HL-60 (cell line): Measurements from ENCODE around the gene POLD2.

Experiments
- DNase-seq, 2 experiments: peaks; one replicate each; pipeline ENCODE4 v3.0.0-alpha.2; 2010 to 2020; ENCODE audit warnings: low read depth in 1 of 2, low spot score in 1 of 2
- H3K27ac ChIP-seq: fragments of 250-450 bp; sonication (Bioruptor Pico); replicated peaks from 2 replicates; pipeline ENCODE4 v1.5.1; 2020; ENCODE audit warnings: mild to moderate bottlenecking, moderate library complexity
- H3K27me3 ChIP-seq: fragments of 250-450 bp; sonication (Bioruptor Pico); 2 replicates; pipeline ENCODE4 v1.5.1; 2021; ENCODE audit warnings: mild to moderate bottlenecking, moderate library complexity; ENCODE audit not compliant: insufficient read depth, poor library complexity, severe bottlenecking
- H3K4me3 ChIP-seq: replicated peaks from 2 replicates; pipeline ENCODE4 v1.5.1; 2011; ENCODE audit warnings: mild to moderate bottlenecking, control low read depth, low read length; ENCODE audit not compliant: insufficient read depth
- CTCF ChIP-seq: IDR thresholded peaks from one replicate; pipeline ENCODE4 v1.5.1; 2011; ENCODE audit warnings: low read length, control low read depth, inconsistent platforms; ENCODE audit not compliant: insufficient read depth
- GABPA ChIP-seq: IDR thresholded peaks from 2 replicates; pipeline ENCODE4 v1.6.1; 2012; ENCODE audit warnings: low read depth
- POLR2AphosphoS5 ChIP-seq: IDR thresholded peaks from 2 replicates; pipeline ENCODE4 v1.6.1; 2012; ENCODE audit warnings: low read depth
- REST ChIP-seq: IDR thresholded peaks from 2 replicates; pipeline ENCODE4 v1.6.1; 2012; ENCODE audit warnings: low read depth; ENCODE audit not compliant: insufficient replicate concordance
- SPI1 ChIP-seq: IDR thresholded peaks from 2 replicates; pipeline ENCODE4 v1.6.1; 2012; ENCODE audit warnings: low read depth, mild to moderate bottlenecking, borderline replicate concordance

POLD2 gene

GRCh38 chr7:44076101-44076895, 47.0 kb downstream of the POLD2 start:
- Histone ChIP-seq H3K4me3 (no peak overlapping the region), H3K27me3 (no peaks in the 10 kb centered on the region), H3K27ac (no peak overlapping the region)
- DNase-seq, result no peak
- TF ChIP-seq REST, result no peak
- no peak for TF ChIP-seq GABPA
- no peak for TF ChIP-seq SPI1
- no peak for TF ChIP-seq CTCF
- no peak for TF ChIP-seq POLR2AphosphoS5

GRCh38 chr7:44075296-44076075, 47.9 kb downstream of the POLD2 start:
- Histone ChIP-seq H3K4me3 (no peak overlapping the region), H3K27me3 (no peaks in the 10 kb centered on the region), H3K27ac (no peak overlapping the region)
- no peak for TF ChIP-seq GABPA
- no peak for TF ChIP-seq CTCF
- no peak for TF ChIP-seq POLR2AphosphoS5
- no peak for TF ChIP-seq REST
- no peak for TF ChIP-seq SPI1
- DNase-seq, result no peak

- Histone ChIP-seq H3K27ac (peak overlapping the region; percentile 70), H3K4me3 (no peak overlapping the region), H3K27me3 (no peaks in the 10 kb centered on the region)
- no peak for DNase-seq
- TF ChIP-seq SPI1 (no peak), GABPA (no peak), REST (no peak), CTCF (no peak)
Observed at GRCh38 chr7:44074349-44074695, 49.0 kb downstream of the POLD2 start.
